ENCODE results near the gene RPL7A.

GRCh38 chr9:133303266-133304157 lies 44.5 kb upstream of the RPL7A start:
- TF ChIP-seq, protein P1, sequence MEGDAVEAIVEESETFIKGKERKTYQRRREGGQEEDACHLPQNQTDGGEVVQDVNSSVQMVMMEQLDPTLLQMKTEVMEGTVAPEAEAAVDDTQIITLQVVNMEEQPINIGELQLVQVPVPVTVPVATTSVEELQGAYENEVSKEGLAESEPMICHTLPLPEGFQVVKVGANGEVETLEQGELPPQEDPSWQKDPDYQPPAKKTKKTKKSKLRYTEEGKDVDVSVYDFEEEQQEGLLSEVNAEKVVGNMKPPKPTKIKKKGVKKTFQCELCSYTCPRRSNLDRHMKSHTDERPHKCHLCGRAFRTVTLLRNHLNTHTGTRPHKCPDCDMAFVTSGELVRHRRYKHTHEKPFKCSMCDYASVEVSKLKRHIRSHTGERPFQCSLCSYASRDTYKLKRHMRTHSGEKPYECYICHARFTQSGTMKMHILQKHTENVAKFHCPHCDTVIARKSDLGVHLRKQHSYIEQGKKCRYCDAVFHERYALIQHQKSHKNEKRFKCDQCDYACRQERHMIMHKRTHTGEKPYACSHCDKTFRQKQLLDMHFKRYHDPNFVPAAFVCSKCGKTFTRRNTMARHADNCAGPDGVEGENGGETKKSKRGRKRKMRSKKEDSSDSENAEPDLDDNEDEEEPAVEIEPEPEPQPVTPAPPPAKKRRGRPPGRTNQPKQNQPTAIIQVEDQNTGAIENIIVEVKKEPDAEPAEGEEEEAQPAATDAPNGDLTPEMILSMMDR (conservative IDR thresholded peaks at IDR 0.05; ENCODE audit: low read length), result no peak
- TF ChIP-seq EZH2phosphoT487 (IDR thresholded peaks at IDR 0.05; ENCODE audit: borderline replicate concordance), result no peak
